Lung (tissue), 12 donors: ENCODE results near the gene PMPCB. TPM values are rescaled to one million over a fixed set of nuclear protein-coding genes. Genes with fewer than 3 reads are reported as not detected.
A peak's percentile ranks its signal among the peaks of the same experiment; 100 is the strongest.

Experiments
- ATAC-seq: fragments of 200-7000 bp; cut with Tn5 transposase; one replicate; pipeline ENCODE4 v1.9.1; 2020; ENCODE audit warnings: moderate number of reproducible peaks; ENCODE audit not compliant: insufficient read depth, low FRiP score
- DNase-seq, 3 donors: peaks; one replicate each; pipeline ENCODE4 v3.0.0-alpha.2; 2013 to 2017
- H3K27ac ChIP-seq, 2 donors: one replicate each; pipeline ENCODE4 v1.5.1; 2013; ENCODE audit warnings: mild to moderate bottlenecking in 2 of 2, moderate library complexity in 2 of 2, control low read depth in 1 of 2, inconsistent platforms in 1 of 2, low read depth in 1 of 2, low read length in 1 of 2
- H3K27me3 ChIP-seq, 3 donors: one replicate each; pipeline ENCODE4 v1.5.1; 2013; ENCODE audit warnings: low read length in 2 of 3; ENCODE audit not compliant: control insufficient read depth in 3 of 3, insufficient read depth in 3 of 3
- H3K36me3 ChIP-seq, 4 donors: one replicate each; pipeline ENCODE4 v1.5.1; 2013; ENCODE audit warnings: low read length in 4 of 4, mild to moderate bottlenecking in 1 of 4, moderate library complexity in 1 of 4; ENCODE audit not compliant: control insufficient read depth in 4 of 4, insufficient read depth in 4 of 4
- H3K4me1 ChIP-seq, 5 donors: one replicate each; pipeline ENCODE4 v1.5.1; 2013; ENCODE audit warnings: low read length in 5 of 5, mild to moderate bottlenecking in 2 of 5, moderate library complexity in 1 of 5; ENCODE audit not compliant: control insufficient read depth in 5 of 5, insufficient read depth in 5 of 5
- H3K4me3 ChIP-seq: one replicate; pipeline ENCODE4 v1.5.1; 2013; ENCODE audit warnings: mild to moderate bottlenecking, control low read depth, moderate library complexity
- H3K9ac ChIP-seq, 2 donors: one replicate each; pipeline ENCODE4 v1.5.1; 2013; ENCODE audit warnings: low read length in 2 of 2, control low read depth in 1 of 2; ENCODE audit not compliant: insufficient read depth in 1 of 2
- H3K9me3 ChIP-seq, 4 donors: one replicate each; pipeline ENCODE4 v1.5.1; 2013; ENCODE audit warnings: low read length in 3 of 4, mild to moderate bottlenecking in 1 of 4, moderate library complexity in 1 of 4; ENCODE audit not compliant: control insufficient read depth in 4 of 4, insufficient read depth in 3 of 4
- WGBS, 2 donors: extraction: QIAGEN DNeasy Blood & Tissue Kit; methylation state at CpG; one replicate each; pipeline ENCODE4 v1.1.7; 2013; 5-methylcytosine and 5-hydroxymethylcytosine counted together
- polyA plus RNA-seq, 2 donors: library from polyadenylated mRNA; stranded (reverse); fragments of 200-250 nt; gene quantifications; one replicate each; pipeline ENCODE4 v1.2.1, GENCODE V29; 2013
- total RNA-seq, 2 donors: library from RNA; depleted of rRNA in 1 of 2; stranded (reverse); fragments of >200 nt in 1 of 2; gene quantifications; one replicate each; pipeline ENCODE4 v1.2.1, GENCODE V29; 2014 to 2021
- TF ChIP-seq, protein P1 (sequence below): IDR thresholded peaks from 2 replicates; pipeline ENCODE4 v1.5.1; 2012; ENCODE audit warnings: mild to moderate bottlenecking; ENCODE audit errors: control extremely low read depth, extremely low read depth
- donor health status: control.
- donor health status: control.
- donor health status: Bipolar disorder and iron deficiency.
- donor health status: healthy.
- donor health status: DM: yes; HTN: yes; CAD: no.

Gene PMPCB
- total and polyA plus RNA-seq, 4 donors, result 38.8 to 78.1 (median 48.1) TPM

DNA sequence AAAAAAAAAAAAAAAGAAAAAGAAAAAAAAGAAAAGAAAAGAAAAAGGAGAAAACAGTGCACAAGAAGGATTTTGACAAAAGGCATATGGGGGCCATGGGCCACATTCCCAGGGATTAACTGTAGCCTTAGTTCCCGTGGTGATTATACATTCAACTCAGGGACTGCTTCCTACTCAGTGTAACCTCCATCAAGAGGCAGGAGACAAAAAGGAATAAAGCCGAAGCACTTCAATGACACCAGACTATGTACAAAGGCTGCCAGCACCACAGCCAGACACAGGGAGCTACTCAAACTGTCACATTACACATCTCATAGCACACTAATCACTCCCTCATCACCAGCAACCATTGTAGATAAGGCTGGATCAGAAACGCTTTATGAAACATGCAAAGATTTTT lies 5.1 kb upstream of the PMPCB start:
- Histone ChIP-seq H3K9ac (no peak overlapping the region), H3K27ac (no peak overlapping the region), H3K4me1 (peaks cover 0 to 4% (median 0%) of the 10 kb centered on the region in 5 donors), H3K9me3 (peaks cover 0 to 4% (median 0%) of the 10 kb centered on the region in 4 donors), H3K36me3 (no peaks in the 10 kb centered on the region), H3K27me3 (peaks cover 0 to 9% (median 0%) of the 10 kb centered on the region in 3 donors), H3K4me3 (no peak overlapping the region)
- 60 to 77% methylated on average over 3 of the region's 3 CpGs for WGBS, 2 donors
- TF ChIP-seq, protein P1, sequence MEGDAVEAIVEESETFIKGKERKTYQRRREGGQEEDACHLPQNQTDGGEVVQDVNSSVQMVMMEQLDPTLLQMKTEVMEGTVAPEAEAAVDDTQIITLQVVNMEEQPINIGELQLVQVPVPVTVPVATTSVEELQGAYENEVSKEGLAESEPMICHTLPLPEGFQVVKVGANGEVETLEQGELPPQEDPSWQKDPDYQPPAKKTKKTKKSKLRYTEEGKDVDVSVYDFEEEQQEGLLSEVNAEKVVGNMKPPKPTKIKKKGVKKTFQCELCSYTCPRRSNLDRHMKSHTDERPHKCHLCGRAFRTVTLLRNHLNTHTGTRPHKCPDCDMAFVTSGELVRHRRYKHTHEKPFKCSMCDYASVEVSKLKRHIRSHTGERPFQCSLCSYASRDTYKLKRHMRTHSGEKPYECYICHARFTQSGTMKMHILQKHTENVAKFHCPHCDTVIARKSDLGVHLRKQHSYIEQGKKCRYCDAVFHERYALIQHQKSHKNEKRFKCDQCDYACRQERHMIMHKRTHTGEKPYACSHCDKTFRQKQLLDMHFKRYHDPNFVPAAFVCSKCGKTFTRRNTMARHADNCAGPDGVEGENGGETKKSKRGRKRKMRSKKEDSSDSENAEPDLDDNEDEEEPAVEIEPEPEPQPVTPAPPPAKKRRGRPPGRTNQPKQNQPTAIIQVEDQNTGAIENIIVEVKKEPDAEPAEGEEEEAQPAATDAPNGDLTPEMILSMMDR, result no peak
- DNase-seq (no peak), ATAC-seq (no peak)

DNA sequence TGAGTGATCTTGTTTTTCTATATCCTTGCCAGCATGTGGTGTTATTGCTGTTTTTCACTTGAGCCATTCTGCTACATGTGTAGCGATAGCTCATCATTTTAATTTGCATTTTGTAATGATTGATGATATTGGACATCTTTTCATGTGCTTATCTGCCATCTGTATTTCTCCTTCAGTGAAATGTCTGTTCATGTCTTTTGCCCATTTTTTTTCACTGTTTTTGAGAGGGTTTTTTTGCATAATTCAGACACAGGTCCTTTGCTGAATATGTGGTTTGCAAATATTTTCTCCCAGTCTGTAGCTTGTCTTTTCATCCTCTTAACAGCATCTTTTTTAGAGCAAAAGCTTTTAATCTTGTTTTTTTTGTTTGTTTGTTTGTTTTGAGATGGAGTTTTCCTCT lies 3.7 kb upstream of the PMPCB start:
- Histone ChIP-seq H3K9ac (no peak overlapping the region), H3K4me3 (no peak overlapping the region), H3K27me3 (peaks cover 0 to 9% (median 0%) of the 10 kb centered on the region in 3 donors), H3K36me3 (no peaks in the 10 kb centered on the region), H3K9me3 (peaks cover 0 to 4% (median 0%) of the 10 kb centered on the region in 4 donors), H3K27ac (no peak overlapping the region), H3K4me1 (peaks cover 0 to 12% (median 5%) of the 10 kb centered on the region in 5 donors)
- DNase-seq, result no peak
- WGBS, 2 donors, result 97 to 100% methylated on average over 1 of the region's 1 CpG
- no peak for ATAC-seq
- TF ChIP-seq, protein P1, result no peak

DNA sequence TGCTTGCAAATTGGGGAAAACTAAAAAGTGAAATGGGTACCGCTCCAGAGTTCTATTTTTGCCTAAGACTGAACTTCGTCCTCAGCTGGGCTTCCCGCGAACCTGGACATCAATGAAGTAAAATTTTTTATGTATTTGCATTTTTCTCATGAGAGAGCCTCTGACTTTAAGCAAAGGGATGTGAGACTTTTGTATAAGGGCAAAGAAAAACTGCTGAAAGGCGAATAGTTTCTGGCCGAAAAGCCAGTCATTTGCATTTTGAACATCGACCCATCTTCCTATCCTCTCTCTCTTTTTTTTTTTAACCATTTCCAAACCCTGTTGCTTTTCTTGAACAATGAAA lies 573 bp downstream of the PMPCB start:
- WGBS, 2 donors, result 0 to 2% methylated on average over 7 of the region's 7 CpGs
- Histone ChIP-seq H3K4me1 (peaks cover 0 to 17% (median 9%) of the 10 kb centered on the region in 5 donors), H3K9me3 (peaks cover 0 to 4% (median 0%) of the 10 kb centered on the region in 4 donors), H3K36me3 (peaks cover 6 to 29% (median 17%) of the 10 kb centered on the region in 4 donors), H3K9ac (peak overlapping the region; percentile 8 to 63), H3K27ac (peak overlapping the region; percentile 81 to 94), H3K4me3 (peak overlapping the region; percentile 98), H3K27me3 (peaks cover 0 to 3% (median 0%) of the 10 kb centered on the region in 3 donors)
- ATAC-seq (no peak), DNase-seq (peak in 1 of 3 donors; percentile 6)
- TF ChIP-seq, protein P1, result no peak

DNA sequence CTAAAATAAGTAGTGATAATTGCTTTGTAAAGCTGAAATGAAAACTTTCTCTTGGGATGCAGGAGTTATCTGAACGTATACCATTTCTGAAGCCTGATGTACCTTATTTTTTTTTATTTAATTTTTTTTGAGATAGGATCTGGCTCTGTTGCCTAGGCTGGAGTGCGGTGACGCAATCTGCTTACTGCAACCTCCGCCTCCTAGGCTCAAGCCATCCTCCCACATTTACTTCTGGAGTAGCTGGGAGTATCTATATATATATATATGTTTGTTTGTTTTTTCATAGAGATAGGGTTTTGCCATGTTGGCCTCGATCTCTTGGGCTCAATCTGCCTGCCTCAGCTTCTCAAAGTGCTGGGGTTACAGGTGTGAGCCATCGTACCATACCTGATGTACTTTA lies 2.4 kb downstream of the PMPCB start:
- Histone ChIP-seq H3K4me3 (no peak overlapping the region), H3K27me3 (no peaks in the 10 kb centered on the region), H3K27ac (no peak overlapping the region), H3K9ac (no peak overlapping the region), H3K4me1 (peaks cover 0 to 17% (median 9%) of the 10 kb centered on the region in 5 donors), H3K36me3 (peaks cover 10 to 39% (median 26%) of the 10 kb centered on the region in 4 donors), H3K9me3 (no peaks in the 10 kb centered on the region)
- 88 to 90% methylated on average over 6 of the region's 6 CpGs for WGBS, 2 donors
- TF ChIP-seq, protein P1, result no peak
- no peak for ATAC-seq
- DNase-seq, result no peak
